Measurements from ENCODE around the gene NTNG2. TPM values are rescaled to one million over a fixed set of nuclear protein-coding genes. Genes with fewer than 3 reads are reported as not detected.

NTNG2 gene
- total RNA-seq, 1 donor from 2014 or later = 1.0 TPM

DNA sequence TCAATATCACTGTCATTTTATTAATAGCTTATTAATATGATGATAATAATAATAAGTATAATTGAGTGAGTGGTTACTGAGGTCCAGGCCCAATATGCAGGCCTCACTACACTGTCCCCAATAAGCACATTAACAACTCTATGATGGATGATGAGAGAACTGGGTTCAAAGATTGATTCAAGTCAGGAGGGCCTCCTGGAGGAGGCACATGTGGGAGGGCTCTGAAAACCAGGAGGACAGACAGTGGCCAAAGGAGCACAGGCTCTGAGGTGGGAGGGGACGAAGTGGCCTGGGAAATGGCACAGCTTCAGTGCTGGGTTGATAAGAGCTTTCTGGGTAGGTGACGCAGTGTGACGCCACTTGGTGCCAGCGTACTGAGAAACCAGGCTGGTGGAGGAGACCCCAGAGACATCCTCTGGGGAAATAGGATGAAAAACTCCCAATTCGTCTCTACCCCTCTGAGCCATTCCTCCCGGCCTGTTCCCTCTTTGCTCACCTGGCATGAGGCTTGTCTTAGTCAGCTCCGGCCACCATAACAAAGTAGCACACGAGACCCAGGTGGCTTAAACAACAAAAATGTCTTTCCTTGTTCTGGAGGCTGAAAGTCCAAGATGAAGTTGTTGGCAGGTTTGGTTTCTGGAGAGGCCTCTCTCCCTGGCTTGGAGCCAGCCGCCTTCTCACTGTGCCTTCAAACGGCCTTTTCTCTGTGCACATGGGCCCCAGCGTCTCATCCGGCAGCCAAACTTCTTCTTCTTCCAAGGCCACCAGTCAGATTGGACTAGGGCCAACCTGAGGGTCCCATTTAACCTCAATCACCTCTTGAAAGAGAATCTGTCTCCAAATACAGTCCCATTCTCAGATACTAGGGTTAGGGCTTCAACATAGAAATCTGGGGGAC is 31.6 kb downstream of the NTNG2 start:
- H3K9me3 Mint-ChIP-seq = no peaks in the 10 kb centered on the region
- peaks cover 9% of the 10 kb centered on the region for H3K27me3 Mint-ChIP-seq (ENCODE audit: insufficient read depth, low read depth)
- no peaks in the 10 kb centered on the region for H3K36me3 ChIP-seq
- no peaks in the 10 kb centered on the region for H3F3A ChIP-seq (ENCODE audit: low read depth)
- H3K4me1 ChIP-seq = no peaks in the 10 kb centered on the region
- H3K27ac ChIP-seq = no peak overlapping the region
- no peaks in the 10 kb centered on the region for H3K27me3 ChIP-seq
- TF ChIP-seq EZH2phosphoT487 (IDR thresholded peaks at IDR 0.05) (no peak), EZH2 (IDR thresholded peaks at IDR 0.05) (no peak)
- TF ChIP-seq, protein P1, sequence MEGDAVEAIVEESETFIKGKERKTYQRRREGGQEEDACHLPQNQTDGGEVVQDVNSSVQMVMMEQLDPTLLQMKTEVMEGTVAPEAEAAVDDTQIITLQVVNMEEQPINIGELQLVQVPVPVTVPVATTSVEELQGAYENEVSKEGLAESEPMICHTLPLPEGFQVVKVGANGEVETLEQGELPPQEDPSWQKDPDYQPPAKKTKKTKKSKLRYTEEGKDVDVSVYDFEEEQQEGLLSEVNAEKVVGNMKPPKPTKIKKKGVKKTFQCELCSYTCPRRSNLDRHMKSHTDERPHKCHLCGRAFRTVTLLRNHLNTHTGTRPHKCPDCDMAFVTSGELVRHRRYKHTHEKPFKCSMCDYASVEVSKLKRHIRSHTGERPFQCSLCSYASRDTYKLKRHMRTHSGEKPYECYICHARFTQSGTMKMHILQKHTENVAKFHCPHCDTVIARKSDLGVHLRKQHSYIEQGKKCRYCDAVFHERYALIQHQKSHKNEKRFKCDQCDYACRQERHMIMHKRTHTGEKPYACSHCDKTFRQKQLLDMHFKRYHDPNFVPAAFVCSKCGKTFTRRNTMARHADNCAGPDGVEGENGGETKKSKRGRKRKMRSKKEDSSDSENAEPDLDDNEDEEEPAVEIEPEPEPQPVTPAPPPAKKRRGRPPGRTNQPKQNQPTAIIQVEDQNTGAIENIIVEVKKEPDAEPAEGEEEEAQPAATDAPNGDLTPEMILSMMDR (IDR thresholded peaks at IDR 0.05) = no peak
- H3K9ac ChIP-seq = no peak overlapping the region
- no peaks in the 10 kb centered on the region for H3K79me2 ChIP-seq (ENCODE audit: low read depth)
- no peaks in the 10 kb centered on the region for H4K20me1 ChIP-seq (ENCODE audit: low read depth)
- DNase-seq (ENCODE audit: low spot score) = no peak
- no peak overlapping the region for H3K4me3 Mint-ChIP-seq
- H3K27ac Mint-ChIP-seq = peak overlapping the region; percentile 21
- H3K9me3 ChIP-seq (ENCODE audit: low read depth) = no peaks in the 10 kb centered on the region
- no peak overlapping the region for H3K4me3 ChIP-seq
- peaks cover 12% of the 10 kb centered on the region for H3K4me1 Mint-ChIP-seq
- H2AFZ ChIP-seq (replicated peaks) = no peak overlapping the region
- no peaks in the 10 kb centered on the region for H3K36me3 Mint-ChIP-seq
- no peak overlapping the region for H3K4me2 ChIP-seq

DNA sequence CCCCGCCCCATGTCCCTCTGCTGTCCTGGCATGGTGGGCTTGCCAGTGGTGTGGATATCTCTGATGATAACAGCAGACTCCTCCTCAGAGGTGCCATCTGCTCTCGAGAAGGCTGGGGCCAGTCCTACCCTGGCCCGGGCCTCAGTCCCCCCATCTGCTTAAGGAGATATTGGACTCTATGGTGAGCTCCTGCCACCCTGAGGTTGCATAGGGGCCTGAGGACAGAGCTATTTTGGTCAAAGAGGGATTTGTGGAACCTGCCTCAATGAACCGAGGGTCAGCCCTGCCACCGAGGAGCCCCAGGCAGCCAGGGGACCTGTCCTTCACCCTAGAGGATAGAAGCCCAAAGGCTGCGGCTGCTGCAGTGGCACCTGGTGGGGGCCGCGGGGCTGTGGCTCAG is 32.6 kb downstream of the NTNG2 start:
- Histone ChIP-seq H3K36me3 (no peaks in the 10 kb centered on the region), H3K4me2 (no peak overlapping the region), H3K4me1 (no peaks in the 10 kb centered on the region), H4K20me1 (ENCODE audit: low read depth) (no peaks in the 10 kb centered on the region), H3K27ac (no peak overlapping the region), H2AFZ (replicated peaks) (no peak overlapping the region), H3F3A (ENCODE audit: low read depth) (no peaks in the 10 kb centered on the region), H3K27me3 (no peaks in the 10 kb centered on the region), H3K79me2 (ENCODE audit: low read depth) (no peaks in the 10 kb centered on the region), H3K4me3 (no peak overlapping the region), H3K9me3 (ENCODE audit: low read depth) (no peaks in the 10 kb centered on the region), H3K9ac (no peak overlapping the region)
- Mint-ChIP-seq H3K4me3 (no peak overlapping the region), H3K27ac (no peak overlapping the region), H3K36me3 (no peaks in the 10 kb centered on the region), H3K27me3 (ENCODE audit: insufficient read depth, low read depth) (peaks cover 14% of the 10 kb centered on the region), H3K9me3 (no peaks in the 10 kb centered on the region), H3K4me1 (peaks cover 12% of the 10 kb centered on the region)
- DNase-seq (ENCODE audit: low spot score) = no peak
- no peak for TF ChIP-seq EZH2 (IDR thresholded peaks at IDR 0.05)
- TF ChIP-seq, protein P1 (IDR thresholded peaks at IDR 0.05) = no peak
- TF ChIP-seq EZH2phosphoT487 (IDR thresholded peaks at IDR 0.05) = no peak

DNA sequence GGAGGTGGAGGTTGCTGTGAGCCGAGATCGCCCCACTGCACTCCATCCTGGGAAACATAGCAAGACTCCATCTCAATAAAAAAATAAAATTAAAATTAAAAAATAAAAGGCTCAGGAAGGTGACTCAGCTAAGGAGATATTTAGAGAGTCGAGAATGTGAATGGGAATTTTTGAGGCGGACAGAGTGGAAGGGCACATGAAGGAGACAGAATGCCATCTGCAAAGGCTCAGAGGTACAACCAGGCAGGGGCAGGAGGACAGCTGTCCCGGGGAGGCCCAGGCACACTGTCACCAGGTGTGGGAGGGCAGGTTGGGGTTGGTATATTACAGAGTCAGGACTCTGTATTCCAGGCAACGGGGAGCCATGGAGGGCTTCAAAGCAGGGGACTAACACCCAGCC is 35.5 kb downstream of the NTNG2 start:
- no peak for TF ChIP-seq EZH2phosphoT487 (IDR thresholded peaks at IDR 0.05)
- no peak for TF ChIP-seq EZH2 (IDR thresholded peaks at IDR 0.05)
- TF ChIP-seq, protein P1 (IDR thresholded peaks at IDR 0.05) = no peak
- H3K9me3 Mint-ChIP-seq = no peaks in the 10 kb centered on the region
- no peak for DNase-seq (ENCODE audit: low spot score)

More for the DNA sequence above, 35.5 kb downstream of the NTNG2 start:
- H3K9ac ChIP-seq = no peak overlapping the region
- H3K27ac ChIP-seq = no peak overlapping the region
- no peaks in the 10 kb centered on the region for H3K9me3 ChIP-seq (ENCODE audit: low read depth)
- no peaks in the 10 kb centered on the region for H3F3A ChIP-seq (ENCODE audit: low read depth)
- H3K4me1 Mint-ChIP-seq = peaks cover 6% of the 10 kb centered on the region
- H3K36me3 ChIP-seq = no peaks in the 10 kb centered on the region
- H3K27me3 Mint-ChIP-seq (ENCODE audit: insufficient read depth, low read depth) = peaks cover 13% of the 10 kb centered on the region
- peaks cover 7% of the 10 kb centered on the region for H3K4me1 ChIP-seq
- no peaks in the 10 kb centered on the region for H3K79me2 ChIP-seq (ENCODE audit: low read depth)
- H3K4me3 Mint-ChIP-seq = no peak overlapping the region
- no peak overlapping the region for H3K4me2 ChIP-seq
- no peak overlapping the region for H2AFZ ChIP-seq (replicated peaks)
- H3K27ac Mint-ChIP-seq = peak overlapping the region; percentile 60
- H3K4me3 ChIP-seq = no peak overlapping the region
- H3K27me3 ChIP-seq = no peaks in the 10 kb centered on the region
- H3K36me3 Mint-ChIP-seq = no peaks in the 10 kb centered on the region
- H4K20me1 ChIP-seq (ENCODE audit: low read depth) = no peaks in the 10 kb centered on the region
